GM12878 (cell line): ENCODE measurements around the gene GTSE1. TPM values are rescaled to one million over a fixed set of nuclear protein-coding genes. Genes with fewer than 3 reads are reported as not detected.
"Not testable (repeated sequence)": the region's sequence is repeated elsewhere in the genome, so short reads cannot be mapped to it uniquely, and the experiment has no call there.

Experiments
- ATAC-seq: fragments of 200-7000 bp; cut with Tn5 transposase; 3 replicates; pipeline ENCODE4 v1.9.1; 2020; ENCODE audit warnings: mild to moderate bottlenecking, moderate library complexity
- BruUV-seq: library from RNA; stranded (reverse); fragments of 400-500 nt; replicated peaks from 2 replicates; lab custom pipeline; 2021; lab: Mats Ljungman, UMichigan
- CTCF ChIA-PET: fragments of 300-600 bp; sonication (Branson Sonifier 250); formaldehyde crosslinking; extraction: SDS; loops from one replicate; lab custom pipeline; 2021; ENCODE audit warnings: inconsistent platforms; lab: Yijun Ruan, JAX
- POLR2A ChIA-PET: fragments of 350-600 bp; formaldehyde crosslinking; extraction: SDS; loops from one replicate; lab custom pipeline; 2021; ENCODE audit warnings: inconsistent platforms; lab: Charles Lee
- RAD21 ChIA-PET: fragments of 300-600 bp; sonication (Branson Sonifier 250); formaldehyde crosslinking; loops from one replicate; lab custom pipeline; 2023; ENCODE audit warnings: antibody characterized with exemption; ENCODE audit not compliant: unreplicated experiment; lab: Charles Lee
- SMC1A ChIA-PET: fragments of 300-600 bp; sonication (Branson Sonifier 250); formaldehyde crosslinking; loops from one replicate; lab custom pipeline; 2023; ENCODE audit not compliant: unreplicated experiment, uncharacterized antibody; lab: Charles Lee
- DNase-seq: peaks from one replicate; pipeline ENCODE4 v3.0.0-alpha.2; 2011; ENCODE audit warnings: low read depth, low spot score
- FAIRE-seq: peaks from 3 replicates; lab custom pipeline; 2011; peaks lifted over from hg19 to GRCh38; lab: Jason Lieb, UNC
- H2AFZ ChIP-seq: 2 replicates; pipeline ENCODE4 v1.6.0; 2011; ENCODE audit warnings: low read depth, low read length, control low read depth; ENCODE audit not compliant: control insufficient read depth
- H3K27ac ChIP-seq: 2 replicates; pipeline ENCODE4 v1.5.1; 2011; ENCODE audit warnings: control low read depth; ENCODE audit not compliant: control insufficient read depth, insufficient read depth
- H3K27me3 ChIP-seq, 2 experiments: replicated peaks in 1 of 2; 2 replicates each; pipeline versions ENCODE4 v1.6.0 to v1.6.1; 2011; ENCODE audit warnings: low read length in 1 of 2; ENCODE audit not compliant: control insufficient read depth in 2 of 2, insufficient read depth in 2 of 2
- H3K36me3 ChIP-seq, 2 experiments: 2 replicates each; pipeline ENCODE4 v1.5.1; 2011; ENCODE audit warnings: low read length in 1 of 2; ENCODE audit not compliant: control insufficient read depth in 2 of 2, insufficient read depth in 2 of 2
- H3K4me1 ChIP-seq: 2 replicates; pipeline ENCODE4 v1.6.1; 2011; ENCODE audit warnings: mild to moderate bottlenecking, low read length, moderate library complexity, mixed read lengths; ENCODE audit not compliant: control insufficient read depth, insufficient read depth
- H3K4me2 ChIP-seq: 2 replicates; pipeline ENCODE4 v1.6.0; 2011; ENCODE audit warnings: control low read depth; ENCODE audit not compliant: control insufficient read depth, insufficient read depth
- H3K4me3 ChIP-seq: fragments of 200-600 bp; sonication (generic); 2 replicates; pipeline ENCODE4 v1.5.1; 2016
- H3K79me2 ChIP-seq: 2 replicates; pipeline ENCODE4 v1.6.0; 2011; ENCODE audit warnings: low read length; ENCODE audit not compliant: control insufficient read depth, insufficient read depth
- H3K9ac ChIP-seq: 2 replicates; pipeline ENCODE4 v1.8.0; 2011; ENCODE audit warnings: low read length, control low read depth, mixed read lengths; ENCODE audit not compliant: control insufficient read depth, insufficient read depth
- H3K9me3 ChIP-seq: replicated peaks from 3 replicates; pipeline ENCODE4 v1.5.1; 2011; ENCODE audit warnings: mild to moderate bottlenecking, low read length; ENCODE audit not compliant: control insufficient read depth, insufficient read depth
- H4K20me1 ChIP-seq: 2 replicates; pipeline ENCODE4 v1.6.0; 2011; ENCODE audit not compliant: control insufficient read depth, insufficient read depth
- FOXK2 ChIP-seq: fragments of 450-650 bp; IDR thresholded peaks from 2 replicates; pipeline ENCODE4 v1.6.1; 2017; ENCODE audit warnings: mild to moderate bottlenecking, moderate library complexity
- GABPA ChIP-seq: IDR thresholded peaks from 2 replicates; pipeline ENCODE4 v1.6.1; 2014; ENCODE audit warnings: antibody characterized with exemption, low read depth, mild to moderate bottlenecking, inconsistent platforms
- PAX8 ChIP-seq: fragments of 450-650 bp; IDR thresholded peaks from 2 replicates; pipeline ENCODE4 v1.6.1; 2017; ENCODE audit warnings: mild to moderate bottlenecking, moderate library complexity
- ZNF622 ChIP-seq: fragments of 450-650 bp; IDR thresholded peaks from 2 replicates; pipeline ENCODE4 v1.6.1; 2017; ENCODE audit warnings: mild to moderate bottlenecking, inconsistent platforms
- WGBS: methylation state at CpG from one replicate; pipeline ENCODE4 v1.1.6; 2016; ENCODE audit warnings: low lambda C conversion rate; ENCODE audit not compliant: insufficient replicate concordance, insufficient coverage; ENCODE audit errors: missing lambda C conversion rate; 5-methylcytosine and 5-hydroxymethylcytosine counted together
- in situ Hi-C: fragments of 300-500 bp; cut with MboI; formaldehyde crosslinking; loops from 9 replicates; pipeline ENCODE4 v1.14.3; 2018; ENCODE audit warnings: mixed read lengths
- intact Hi-C: fragments of 100-400 bp; cut with micrococcal nuclease; formaldehyde crosslinking; loops from one replicate; pipeline ENCODE4 v1.14.2; 2022; ENCODE audit not compliant: unreplicated experiment
- polyA plus RNA-seq, 11 experiments: library from polyadenylated mRNA; depleted of rRNA in 4 of 11; unstranded in 6 of 11; stranded (reverse) in 5 of 11; fragments of >200 nt; fragmentation: Nextera tagmentation in 4 of 11; fragmentation: Illumina TruSeq in 1 of 11; extraction: Ambion mirVana in 4 of 11; extraction: Trizol in 1 of 11; gene quantifications; 1 replicate in 1 of 11; 2 replicates in 10 of 11; pipeline versions ENCODE4 v1.2.1 to v1.2.3, GENCODE V29; 2011 to 2016; ENCODE audit warnings: inconsistent platforms in 2 of 11, missing spikeins in 2 of 11, low read depth in 1 of 11
- total RNA-seq, 4 experiments: library from RNA; depleted of rRNA in 3 of 4; stranded (reverse); fragments of >200 nt in 3 of 4; fragmentation: Illumina TruSeq in 1 of 4; extraction: Trizol in 1 of 4; gene quantifications; 2 replicates each; pipeline versions ENCODE4 v1.2.1 to v1.2.3, GENCODE V29; 2013 to 2021

Gene GTSE1
- total and polyA plus RNA-seq, 10 of the 15 experiments (the other 5 are each of a cell fraction or from before 2014, with no cell fraction given): 6.6 to 46.2 (median 32.3) TPM

DNA sequence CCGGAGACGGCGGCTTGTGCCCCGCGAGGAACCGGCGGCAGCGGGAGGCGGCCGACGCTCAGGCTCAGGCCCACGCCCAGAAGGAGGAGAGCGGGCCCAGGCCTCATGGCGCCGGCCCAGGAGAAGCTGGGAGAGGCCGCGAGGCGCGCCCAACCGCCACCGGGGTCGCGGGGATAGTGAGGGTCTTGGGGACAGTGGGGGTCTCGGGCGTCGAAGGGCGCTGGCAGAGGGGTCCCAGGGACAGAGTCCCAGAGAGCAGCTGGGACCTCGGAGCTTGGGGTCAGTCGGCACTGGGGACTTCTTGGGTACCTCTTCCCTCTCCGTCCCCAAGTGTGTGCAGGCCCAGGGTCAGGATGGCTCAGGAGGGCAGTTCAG is 33.5 kb upstream of the GTSE1 start, which contains the start of gene PKDREJ:
TSS of gene PKDREJ (minus strand) at position 128 of the 375 bp plus-strand sequence. CDS start at position 107, 21 bp downstream.
- ChIA-PET RAD21 (no interaction called here), SMC1A (no interaction called here), POLR2A (no interaction called here), CTCF (no interaction called here)
- Histone ChIP-seq H3K79me2 (peaks cover under 1% of the 10 kb centered on the region; the same call in 1 of the 2 replicates), H4K20me1 (no peaks in the 10 kb centered on the region), H3K27me3 (peaks cover 3 to 5% of the 10 kb centered on the region in 2 experiments; a peak in 3 of 4 replicates), H3K4me1 (peaks cover 2% of the 10 kb centered on the region), H3K4me3 (no peak within 1 kb of the TSS), H2AFZ (no peak within 1 kb of the TSS), H3K9ac (no peak within 1 kb of the TSS), H3K27ac (no peak within 1 kb of the TSS), H3K36me3 (no peaks in the 10 kb centered on the region), H3K9me3 (peaks cover 10% of the 10 kb centered on the region; the same call in 2 of the 3 replicates), H3K4me2 (no peak within 1 kb of the TSS)
- FAIRE-seq (no peak), ATAC-seq (no peak), DNase-seq (no peak)
- WGBS: 57% methylated on average over 3 of the region's 30 CpGs
- in situ Hi-C loops (no loop called here), intact Hi-C loops (no loop called here)
- TF ChIP-seq GABPA (no peak), FOXK2 (no peak), PAX8 (no peak), ZNF622 (no peak)
- BruUV-seq: no TSS peak

DNA sequence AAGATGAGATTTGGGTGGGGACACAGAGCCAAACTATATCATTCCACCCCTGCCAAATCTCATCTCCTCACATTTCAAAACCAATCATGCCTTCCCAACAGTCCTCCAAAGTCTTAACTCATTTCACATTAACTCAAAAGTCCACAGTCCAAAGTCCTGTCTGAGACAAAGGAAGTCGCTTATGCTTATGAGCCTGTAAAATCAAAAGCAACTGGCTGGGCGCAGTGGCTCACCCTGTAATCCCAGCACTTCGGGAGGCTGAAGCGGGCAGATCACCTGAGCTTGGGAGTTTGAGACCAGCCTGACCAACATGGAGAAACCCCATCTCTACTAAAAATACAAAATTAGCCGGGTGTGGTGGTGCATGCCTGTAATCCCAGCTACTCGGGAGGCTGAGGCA is 32.1 kb upstream of the GTSE1 start:
- H3K4me3 ChIP-seq, H3K27me3 ChIP-seq, H3K9ac ChIP-seq, POLR2A ChIA-PET, H3K4me2 ChIP-seq, H3K27ac ChIP-seq, H3K4me1 ChIP-seq, CTCF ChIA-PET, BruUV-seq, in situ Hi-C loops, SMC1A ChIA-PET, DNase-seq, intact Hi-C loops, H2AFZ ChIP-seq, H4K20me1 ChIP-seq, H3K79me2 ChIP-seq, RAD21 ChIA-PET, FAIRE-seq, ATAC-seq, H3K36me3 ChIP-seq, H3K9me3 ChIP-seq: not testable (repeated sequence)
- WGBS: 76% methylated on average over 6 of the region's 6 CpGs

DNA sequence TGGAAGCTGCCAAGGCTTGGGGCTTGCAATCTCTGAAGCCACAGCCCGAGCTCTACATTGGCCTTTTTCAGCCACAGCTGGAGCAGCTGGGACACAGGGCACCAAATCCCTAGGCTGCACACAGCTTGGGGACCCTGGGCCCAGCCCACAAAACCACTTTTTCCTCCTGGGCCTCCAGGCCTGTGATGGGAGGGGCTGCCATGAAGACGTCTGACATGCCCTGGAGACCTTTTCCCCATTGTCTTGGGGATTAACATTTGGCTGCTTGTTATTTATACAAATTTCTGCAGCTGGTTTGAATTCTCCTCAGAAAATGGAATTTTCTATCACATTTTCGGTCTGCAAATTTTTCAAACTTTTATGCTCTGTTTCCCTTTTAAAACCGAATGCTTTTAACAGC is 31.0 kb upstream of the GTSE1 start:
- RAD21 ChIA-PET, FAIRE-seq, H3K9ac ChIP-seq, DNase-seq, H3K36me3 ChIP-seq, H2AFZ ChIP-seq, H3K4me1 ChIP-seq, H4K20me1 ChIP-seq, H3K4me2 ChIP-seq, H3K9me3 ChIP-seq, intact Hi-C loops, H3K27me3 ChIP-seq, CTCF ChIA-PET, SMC1A ChIA-PET, BruUV-seq, H3K79me2 ChIP-seq, ATAC-seq, in situ Hi-C loops, POLR2A ChIA-PET, H3K27ac ChIP-seq, H3K4me3 ChIP-seq: not testable (repeated sequence)
- 59% methylated on average over 4 of the region's 4 CpGs for WGBS
